ENCODE data around the gene KCNJ12.
"Not testable (repeated sequence)": the region's sequence is repeated elsewhere in the genome, so short reads cannot be mapped to it uniquely, and the experiment has no call there.

- TF ChIP-seq POLR2A (IDR thresholded peaks at IDR 0.05; ENCODE audit: low read length); GATA1 (IDR thresholded peaks at IDR 0.05; ENCODE audit: low read depth, low read length): not testable (repeated sequence)
Observed at GRCh38 chr17:21402926-21403325, 26.8 kb downstream of the KCNJ12 start.
